HepG2 (cell line): ENCODE data around the gene RAB14. TPM values are rescaled to one million over a fixed set of nuclear protein-coding genes. Genes with fewer than 3 reads are reported as not detected.

Source experiments
- ATAC-seq: fragments of 200-7000 bp; cut with Tn5 transposase; 3 replicates; pipeline ENCODE4 v1.9.1; 2020; ENCODE audit warnings: mild to moderate bottlenecking, moderate library complexity
- BruUV-seq: library from RNA; stranded (reverse); fragments of 400-500 nt; replicated peaks from 2 replicates; lab custom pipeline; 2021; lab: Mats Ljungman, UMichigan
- CTCF ChIA-PET: fragments of 300-600 bp; formaldehyde crosslinking; extraction: SDS; loops from one replicate; lab custom pipeline; 2021; ENCODE audit warnings: low total read pairs, inconsistent platforms, low intra/inter-chr PET ratio; lab: Yijun Ruan, JAX
- POLR2A ChIA-PET: fragments of 350-600 bp; sonication (Branson Sonifier 250); formaldehyde crosslinking; loops from one replicate; lab custom pipeline; 2020; ENCODE audit warnings: antibody characterized with exemption, inconsistent platforms; lab: Yijun Ruan, JAX
- DNase-seq: peaks from one replicate; pipeline ENCODE4 v3.0.0-alpha.2; 2015; ENCODE audit warnings: low spot score
- FAIRE-seq: peaks from 3 replicates; lab custom pipeline; 2011; peaks lifted over from hg19 to GRCh38; lab: Jason Lieb, UNC
- H2AFZ ChIP-seq: one replicate; pipeline ENCODE4 v1.6.1; 2011; ENCODE audit warnings: low read length, inconsistent platforms
- H3K27ac ChIP-seq: fragments of 300-600 bp; 3 replicates; pipeline ENCODE4 v1.8.0; 2011; ENCODE audit warnings: mixed run types, mild to moderate bottlenecking, mixed read lengths, low read length, inconsistent platforms; ENCODE audit not compliant: insufficient read depth; ENCODE audit errors: extremely low read length
- H3K27me3 ChIP-seq, 2 experiments: fragments of 200-600 bp in 1 of 2; 2 replicates in 1 of 2; 3 replicates in 1 of 2; pipeline versions ENCODE4 v1.6.0 to v1.8.0; 2011; ENCODE audit warnings: low read length in 2 of 2, mild to moderate bottlenecking in 2 of 2, moderate library complexity in 2 of 2, inconsistent platforms in 1 of 2; ENCODE audit not compliant: insufficient read depth in 2 of 2, control insufficient read depth in 1 of 2
- H3K36me3 ChIP-seq, 2 experiments: fragments of 200-600 bp in 1 of 2; replicated peaks in 1 of 2; 2 replicates in 1 of 2; 3 replicates in 1 of 2; pipeline versions ENCODE4 v1.5.1 to v1.8.0; 2011; ENCODE audit warnings: low read length in 2 of 2, inconsistent platforms in 1 of 2; ENCODE audit not compliant: insufficient read depth in 2 of 2, control insufficient read depth in 1 of 2
- H3K4me1 ChIP-seq: 2 replicates; pipeline ENCODE4 v1.5.1; 2012; ENCODE audit warnings: low read length, inconsistent platforms; ENCODE audit not compliant: insufficient read depth
- H3K4me2 ChIP-seq: 2 replicates; pipeline ENCODE4 v1.6.0; 2011; ENCODE audit warnings: low read depth, low read length, inconsistent platforms
- H3K4me3 ChIP-seq, 3 experiments: fragments of 200-600 bp in 1 of 3; sonication (generic), shearing (Covaris generic) in 1 of 3; replicated peaks in 1 of 3; 2 replicates each; pipeline ENCODE4 v1.5.1; 2011 to 2016; ENCODE audit warnings: low read length in 3 of 3, inconsistent platforms in 2 of 3, low read depth in 2 of 3, mild to moderate bottlenecking in 2 of 3, control low read depth in 1 of 3, mixed read lengths in 1 of 3; ENCODE audit not compliant: insufficient read depth in 1 of 3
- H3K79me2 ChIP-seq: one replicate; pipeline ENCODE4 v1.6.1; 2011; ENCODE audit warnings: low read length, inconsistent platforms; ENCODE audit not compliant: insufficient read depth
- H3K9ac ChIP-seq: 2 replicates; pipeline ENCODE4 v1.6.0; 2011; ENCODE audit warnings: mild to moderate bottlenecking, low read depth, low read length, inconsistent platforms; ENCODE audit not compliant: insufficient read depth
- H3K9me3 ChIP-seq: 2 replicates; pipeline ENCODE4 v1.5.1; 2012; ENCODE audit warnings: mild to moderate bottlenecking, low read length
- H4K20me1 ChIP-seq: 2 replicates; pipeline ENCODE4 v1.6.0; 2011; ENCODE audit warnings: inconsistent platforms, mild to moderate bottlenecking, low read length, moderate library complexity; ENCODE audit not compliant: insufficient read depth
- FOXK1 ChIP-seq: sonication (generic); formaldehyde crosslinking; IDR thresholded peaks from 2 replicates; pipeline ENCODE4 v1.4.0; 2020; ENCODE audit warnings: low read depth, missing genetic modification reagents, borderline replicate concordance
- HIVEP1 ChIP-seq: sonication (generic); formaldehyde crosslinking; IDR thresholded peaks from 2 replicates; pipeline ENCODE4 v1.4.0; 2020; ENCODE audit warnings: mild to moderate bottlenecking, missing genetic modification reagents
- IKZF4 ChIP-seq: sonication (generic); formaldehyde crosslinking; IDR thresholded peaks from 2 replicates; pipeline ENCODE4 v1.5.1; 2020; ENCODE audit warnings: borderline replicate concordance, mild to moderate bottlenecking, low read depth, missing genetic modification reagents; ENCODE audit errors: not compliant biosample characterization
- NFIB ChIP-seq: sonication (generic); formaldehyde crosslinking; IDR thresholded peaks from 2 replicates; pipeline ENCODE4 v1.9.0; 2021; ENCODE audit warnings: missing genetic modification reagents, mild to moderate bottlenecking, borderline replicate concordance
- PHB2 ChIP-seq: fragments of 450-650 bp; IDR thresholded peaks from 2 replicates; pipeline ENCODE4 v1.6.1; 2018; ENCODE audit not compliant: partially characterized antibody
- SMARCC2 ChIP-seq: fragments of 450-650 bp; IDR thresholded peaks from 2 replicates; pipeline ENCODE4 v1.6.1; 2017; ENCODE audit warnings: antibody characterized with exemption, mild to moderate bottlenecking
- SSRP1 ChIP-seq: IDR thresholded peaks from 2 replicates; pipeline ENCODE4 v1.6.1; 2016; ENCODE audit warnings: control low read depth
- ZFP82 ChIP-seq: sonication (generic); formaldehyde crosslinking; IDR thresholded peaks from 2 replicates; pipeline ENCODE4 v1.5.1; 2020; ENCODE audit warnings: mild to moderate bottlenecking, missing genetic modification reagents, borderline replicate concordance
- ZKSCAN8 ChIP-seq: IDR thresholded peaks from 2 replicates; pipeline ENCODE4 v1.6.1; 2016; ENCODE audit warnings: borderline replicate concordance, missing genetic modification reagents, missing compliant biosample characterization
- ZMYM2 ChIP-seq: sonication (generic); formaldehyde crosslinking; IDR thresholded peaks from 2 replicates; pipeline ENCODE4 v1.8.0; 2022; ENCODE audit warnings: mild to moderate bottlenecking, missing genetic modification reagents
- ZNF30 ChIP-seq: sonication (generic); formaldehyde crosslinking; IDR thresholded peaks from 2 replicates; pipeline ENCODE4 v1.5.0; 2020; ENCODE audit warnings: mild to moderate bottlenecking, missing genetic modification reagents
- ZNF570 ChIP-seq: sonication (generic); formaldehyde crosslinking; IDR thresholded peaks from 2 replicates; pipeline ENCODE4 v1.4.0; 2020; ENCODE audit warnings: mild to moderate bottlenecking, missing genetic modification reagents, borderline replicate concordance
- ZNF577 ChIP-seq: sonication (generic); formaldehyde crosslinking; IDR thresholded peaks from 2 replicates; pipeline ENCODE4 v1.4.0; 2020; ENCODE audit warnings: mild to moderate bottlenecking, low read depth, missing genetic modification reagents, borderline replicate concordance
- ZNF792 ChIP-seq: IDR thresholded peaks from 2 replicates; pipeline ENCODE4 v1.6.1; 2016
- ZNF839 ChIP-seq: sonication (generic); formaldehyde crosslinking; IDR thresholded peaks from 2 replicates; pipeline ENCODE4 v1.4.0; 2020; ENCODE audit warnings: missing genetic modification reagents, mild to moderate bottlenecking, borderline replicate concordance
- ZNF850 ChIP-seq: sonication (generic); formaldehyde crosslinking; conservative IDR thresholded peaks from 2 replicates; pipeline ENCODE4 v1.9.0; 2021; ENCODE audit warnings: mild to moderate bottlenecking, missing genetic modification reagents
- ZSCAN29 ChIP-seq: sonication (generic); formaldehyde crosslinking; conservative IDR thresholded peaks from 2 replicates; pipeline ENCODE4 v1.4.0; 2020; ENCODE audit warnings: mild to moderate bottlenecking, missing genetic modification reagents
- WGBS: methylation state at CpG from one replicate; pipeline ENCODE4 v1.1.6; 2017; ENCODE audit warnings: low lambda C conversion rate; 5-methylcytosine and 5-hydroxymethylcytosine counted together
- in situ Hi-C: cut with HindIII; loops from 2 replicates; pipeline ENCODE4 v1.10.0; 2017; ENCODE audit warnings: low pct_unique_long_range_greater_than_20kb; ENCODE audit not compliant: extremely low pct_ligation_motif_present
- intact Hi-C: fragments of 100-400 bp; cut with micrococcal nuclease; formaldehyde crosslinking; loops from one replicate; pipeline ENCODE4 v1.10.0; 2022; ENCODE audit not compliant: unreplicated experiment
- polyA plus RNA-seq, 8 experiments: library from polyadenylated mRNA; depleted of rRNA in 3 of 8; stranded (reverse) in 7 of 8; unstranded in 1 of 8; fragments of >200 nt; fragmentation: Illumina TruSeq in 4 of 8; extraction: Trizol in 4 of 8; gene quantifications; 2 replicates each; pipeline versions ENCODE4 v1.2.1 to v1.2.3, GENCODE V29; 2011 to 2016; ENCODE audit warnings: low read depth in 4 of 8, missing spikeins in 1 of 8, mixed read lengths in 1 of 8; ENCODE audit not compliant: insufficient read depth in 1 of 8
- total RNA-seq, 5 experiments: library from RNA; depleted of rRNA; stranded (reverse); fragments of >200 nt; fragmentation: Illumina TruSeq; extraction: Trizol; gene quantifications; 2 replicates each; pipeline ENCODE4 v1.2.3, GENCODE V29; 2016; ENCODE audit warnings: low read depth in 1 of 5
- TF ChIP-seq, protein P1 (sequence below): sonication (generic); formaldehyde crosslinking; IDR thresholded peaks from 2 replicates; pipeline ENCODE4 v1.5.0; 2020; ENCODE audit warnings: mild to moderate bottlenecking, missing genetic modification reagents, moderate library complexity
- TF ChIP-seq, protein P2 (sequence below): conservative IDR thresholded peaks from 2 replicates; pipeline ENCODE4 v1.6.1; 2018; ENCODE audit warnings: missing genetic modification reagents

Gene RAB14
- total and polyA plus RNA-seq, 2 of the 13 experiments (the other 11 are each of a cell fraction or from before 2014, with no cell fraction given), result 17.4 to 19.3 TPM

DNA sequence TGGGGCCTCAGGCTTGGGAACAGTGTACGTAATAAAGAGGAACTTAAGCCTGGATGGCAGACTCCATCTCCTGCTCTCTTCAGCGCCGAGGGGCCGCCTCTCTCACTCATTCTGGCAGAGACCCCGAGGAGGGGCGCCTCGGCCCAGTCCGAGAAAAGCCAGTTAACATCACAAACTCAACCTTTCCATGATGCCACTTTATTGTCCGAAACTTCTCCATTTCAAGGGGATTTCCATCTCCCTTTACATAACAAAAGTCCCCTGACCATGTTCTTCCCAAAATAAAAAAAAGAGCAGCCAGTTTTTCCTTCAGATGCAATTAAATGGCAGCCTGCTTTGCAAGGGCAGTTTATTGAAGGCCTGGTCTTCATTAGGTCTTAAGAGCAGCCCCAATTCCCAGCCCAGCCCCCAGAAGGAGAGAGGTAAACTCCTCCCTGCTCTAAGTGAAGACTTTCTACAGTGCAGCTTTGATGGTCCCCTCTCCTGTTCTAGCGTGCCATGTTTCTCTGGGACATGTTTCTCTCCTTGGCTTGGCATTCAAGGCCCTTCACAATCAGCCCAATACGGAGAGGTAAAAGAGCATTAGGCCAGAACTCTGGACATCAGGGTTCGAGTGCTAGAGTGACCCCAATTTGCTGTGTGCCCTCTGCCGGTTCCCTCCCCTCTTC is 19.5 kb upstream of the RAB14 start:
- Histone ChIP-seq H4K20me1 (no peaks in the 10 kb centered on the region), H3K36me3 (no peaks in the 10 kb centered on the region), H3K4me1 (peaks cover 11% of the 10 kb centered on the region), H3K9me3 (no peaks in the 10 kb centered on the region), H3K27me3 (no peaks in the 10 kb centered on the region; a peak in 1 of 5 replicates), H3K4me3 (no peak overlapping the region), H2AFZ (no peak overlapping the region), H3K27ac (no peak overlapping the region), H3K9ac (no peak overlapping the region), H3K79me2 (no peaks in the 10 kb centered on the region), H3K4me2 (no peak overlapping the region)
- in situ Hi-C loops (loop anchor here (5.0 kb wide), 1 partner anchor 176 kb away; no protein-coding TSS in a partner anchor), intact Hi-C loops (no loop called here)
- DNase-seq, result no peak
- CTCF ChIA-PET, result interaction anchor here (1.8 kb wide), 1 partner anchor 179 kb away, joined by 6 read pairs; no protein-coding TSS in a partner anchor
- POLR2A ChIA-PET, result no interaction called here
- no peak for ATAC-seq
- WGBS, result 46% methylated on average over 12 of the region's 13 CpGs
- TF ChIP-seq ZFP82 (CRISPR knock-in tag) (no peak), ZNF30 (CRISPR knock-in tag) (no peak), SSRP1 (CRISPR knock-in tag) (no peak), ZSCAN29 (CRISPR knock-in tag) (no peak), ZMYM2 (CRISPR knock-in tag) (no peak), ZNF577 (CRISPR knock-in tag) (no peak), ZNF850 (CRISPR knock-in tag) (no peak), ZNF570 (CRISPR knock-in tag) (no peak), ZNF839 (CRISPR knock-in tag) (no peak), ZNF792 (CRISPR knock-in tag) (no peak), SMARCC2 (no peak), ZKSCAN8 (CRISPR knock-in tag) (no peak), FOXK1 (no peak), PHB2 (no peak), NFIB (no peak), IKZF4 (CRISPR knock-in tag) (no peak), HIVEP1 (CRISPR knock-in tag) (no peak)
- TF ChIP-seq, protein P1, sequence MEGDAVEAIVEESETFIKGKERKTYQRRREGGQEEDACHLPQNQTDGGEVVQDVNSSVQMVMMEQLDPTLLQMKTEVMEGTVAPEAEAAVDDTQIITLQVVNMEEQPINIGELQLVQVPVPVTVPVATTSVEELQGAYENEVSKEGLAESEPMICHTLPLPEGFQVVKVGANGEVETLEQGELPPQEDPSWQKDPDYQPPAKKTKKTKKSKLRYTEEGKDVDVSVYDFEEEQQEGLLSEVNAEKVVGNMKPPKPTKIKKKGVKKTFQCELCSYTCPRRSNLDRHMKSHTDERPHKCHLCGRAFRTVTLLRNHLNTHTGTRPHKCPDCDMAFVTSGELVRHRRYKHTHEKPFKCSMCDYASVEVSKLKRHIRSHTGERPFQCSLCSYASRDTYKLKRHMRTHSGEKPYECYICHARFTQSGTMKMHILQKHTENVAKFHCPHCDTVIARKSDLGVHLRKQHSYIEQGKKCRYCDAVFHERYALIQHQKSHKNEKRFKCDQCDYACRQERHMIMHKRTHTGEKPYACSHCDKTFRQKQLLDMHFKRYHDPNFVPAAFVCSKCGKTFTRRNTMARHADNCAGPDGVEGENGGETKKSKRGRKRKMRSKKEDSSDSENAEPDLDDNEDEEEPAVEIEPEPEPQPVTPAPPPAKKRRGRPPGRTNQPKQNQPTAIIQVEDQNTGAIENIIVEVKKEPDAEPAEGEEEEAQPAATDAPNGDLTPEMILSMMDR (CRISPR knock-in tag), result no peak
- TF ChIP-seq, protein P2, sequence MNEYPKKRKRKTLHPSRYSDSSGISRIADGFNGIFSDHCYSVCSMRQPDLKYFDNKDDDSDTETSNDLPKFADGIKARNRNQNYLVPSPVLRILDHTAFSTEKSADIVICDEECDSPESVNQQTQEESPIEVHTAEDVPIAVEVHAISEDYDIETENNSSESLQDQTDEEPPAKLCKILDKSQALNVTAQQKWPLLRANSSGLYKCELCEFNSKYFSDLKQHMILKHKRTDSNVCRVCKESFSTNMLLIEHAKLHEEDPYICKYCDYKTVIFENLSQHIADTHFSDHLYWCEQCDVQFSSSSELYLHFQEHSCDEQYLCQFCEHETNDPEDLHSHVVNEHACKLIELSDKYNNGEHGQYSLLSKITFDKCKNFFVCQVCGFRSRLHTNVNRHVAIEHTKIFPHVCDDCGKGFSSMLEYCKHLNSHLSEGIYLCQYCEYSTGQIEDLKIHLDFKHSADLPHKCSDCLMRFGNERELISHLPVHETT (CRISPR knock-in tag), result no peak
- FAIRE-seq, result no peak
- BruUV-seq, result no TSS peak
